ENCODE results near the gene DISP3.

Gene DISP3

DNA sequence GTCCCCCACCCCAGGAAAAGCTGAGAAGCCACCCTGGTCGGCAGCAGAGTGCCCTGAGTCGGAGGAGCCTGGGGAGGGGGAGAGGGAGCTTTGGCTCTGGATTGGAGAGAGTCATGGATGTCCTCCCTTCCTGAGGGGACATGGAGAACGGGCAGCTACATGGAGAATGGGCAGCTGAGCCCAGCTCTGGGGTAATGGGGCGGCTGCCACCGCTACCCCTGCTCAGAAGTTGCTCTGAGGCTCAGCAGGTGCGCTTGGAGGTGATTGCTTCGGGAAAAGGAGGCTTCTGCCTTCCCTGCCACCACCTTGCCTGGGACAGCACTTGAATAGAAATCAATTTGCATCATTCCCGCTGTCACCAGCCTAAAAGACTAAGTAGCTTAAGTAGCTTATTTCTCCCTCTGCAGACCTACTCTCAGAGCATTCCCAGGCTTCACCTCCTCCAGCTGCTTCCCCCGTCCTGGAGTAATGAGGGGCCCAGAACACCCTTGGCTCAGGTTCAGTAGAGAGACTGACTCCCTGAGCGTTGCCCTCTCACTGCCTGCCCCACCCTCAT is 8.3 kb downstream of the DISP3 start:
- DNase-seq (ENCODE audit: low read depth in 2 of 2): no peak

DNA sequence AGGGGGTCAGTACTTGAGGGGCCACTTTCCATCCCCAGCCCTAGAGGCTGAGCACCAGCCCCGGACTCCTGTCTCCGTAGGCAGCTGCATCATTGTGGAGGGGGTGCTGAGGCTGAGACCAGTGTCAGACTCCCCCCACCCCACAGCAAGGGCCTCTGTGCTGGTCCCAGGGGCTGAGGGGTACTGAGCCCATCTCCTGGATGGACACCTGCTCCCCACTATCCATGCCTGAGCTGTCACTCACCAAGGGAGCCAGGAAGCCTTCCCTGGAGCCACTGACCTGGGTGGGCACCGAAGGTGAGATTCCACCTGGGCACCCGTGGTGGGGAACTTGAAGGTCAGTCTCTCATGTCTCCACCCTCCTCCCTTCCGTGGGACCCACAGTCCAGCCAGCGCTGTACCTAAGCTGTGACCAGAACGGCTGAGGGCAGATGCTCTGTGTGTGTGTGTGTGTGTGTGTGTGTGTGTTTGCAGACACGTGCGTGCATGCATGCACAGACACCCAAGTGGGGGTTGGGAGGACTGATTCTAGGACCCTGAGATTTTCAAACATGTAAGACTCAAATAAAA is 9.3 kb downstream of the DISP3 start:
- no peak for DNase-seq (ENCODE audit: low read depth in 2 of 2)

DNA sequence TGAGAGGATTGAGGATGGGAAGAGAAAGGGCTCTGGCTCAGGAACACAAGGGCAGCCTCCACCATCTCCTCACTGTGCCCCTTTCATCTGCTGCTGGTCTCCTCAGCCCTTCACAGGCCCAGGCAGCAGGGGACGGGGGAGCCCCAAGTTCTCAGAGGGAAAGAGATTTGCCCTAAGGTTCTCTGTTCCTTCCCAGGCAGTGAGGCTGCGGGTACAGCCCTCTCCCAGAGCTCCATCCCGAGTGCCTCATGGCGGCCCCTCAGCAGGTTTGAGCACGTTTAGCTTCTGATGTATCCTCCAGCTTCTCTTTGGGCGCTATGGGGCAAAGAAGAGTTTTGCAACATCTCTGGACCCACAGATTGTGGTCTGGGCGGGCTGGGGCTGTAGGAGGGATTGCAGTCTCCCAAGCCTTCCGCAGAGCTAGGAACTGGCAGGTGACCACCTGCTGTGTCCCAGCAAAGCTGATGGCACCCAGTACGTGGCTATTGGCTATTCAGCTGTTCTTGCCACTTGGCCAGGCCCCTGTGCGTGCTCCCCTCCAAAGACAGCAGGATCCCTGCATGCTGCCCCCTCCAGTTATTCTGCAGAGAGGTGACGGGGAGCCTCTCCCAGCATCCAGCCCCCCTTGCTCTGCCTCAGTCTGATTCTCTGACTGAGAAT is 10.1 kb downstream of the DISP3 start:
- DNase-seq (ENCODE audit: low read depth in 2 of 2): no peak

DNA sequence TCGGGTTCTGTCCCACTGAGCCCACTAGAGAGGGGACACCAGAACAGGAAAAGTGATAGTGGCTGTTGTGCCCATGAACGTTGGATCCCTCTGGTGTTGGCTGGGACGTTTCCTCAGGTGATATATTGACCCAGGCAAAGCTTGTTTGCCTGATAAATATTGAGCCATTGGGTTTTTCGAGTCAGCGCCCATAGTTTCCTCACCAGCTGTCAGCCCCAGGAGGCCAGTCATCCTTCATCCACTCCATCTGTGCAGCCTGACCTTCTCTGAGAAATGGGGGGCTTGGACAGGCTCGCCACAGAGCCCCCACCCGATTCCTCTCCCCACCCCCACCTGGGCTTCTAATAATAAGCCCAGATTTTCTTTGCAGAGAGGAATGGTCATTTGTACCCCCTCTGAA is 13.3 kb downstream of the DISP3 start:
- no peak for DNase-seq (ENCODE audit: low read depth in 2 of 2)

DNA sequence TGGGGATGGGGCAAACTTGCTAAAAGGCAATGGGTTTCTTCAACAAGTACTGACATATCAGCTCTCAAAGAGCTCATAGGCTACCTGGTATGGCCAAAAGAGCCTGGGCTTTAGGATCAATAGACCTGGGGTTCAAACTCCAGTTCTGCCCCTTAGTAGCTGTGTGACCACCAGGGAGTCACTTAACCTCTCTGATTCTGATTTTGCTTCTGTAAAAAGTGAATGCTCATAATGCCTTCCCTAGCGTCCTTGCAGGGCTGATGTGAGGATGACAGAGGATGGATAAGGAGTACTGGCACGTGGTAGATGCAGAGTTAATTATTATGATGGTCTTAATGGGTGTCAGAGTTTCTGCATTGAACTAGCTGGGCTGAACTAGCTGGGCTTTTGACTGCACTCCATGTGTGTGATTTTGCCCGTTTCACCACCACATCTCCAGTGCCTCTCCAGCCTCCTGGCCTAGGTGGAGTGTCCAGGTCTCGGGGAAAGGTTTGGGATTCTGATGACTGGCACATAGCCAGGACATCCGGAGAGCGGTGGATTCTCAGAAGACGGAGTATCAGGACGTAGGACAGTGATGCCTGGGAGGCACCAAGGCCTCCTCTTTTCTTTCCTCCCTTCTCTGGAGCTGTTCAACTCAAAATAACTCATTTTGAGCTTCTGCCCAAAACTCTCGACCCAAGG is 15.2 kb downstream of the DISP3 start:
- no peak for DNase-seq (ENCODE audit: low read depth in 2 of 2)

DNA sequence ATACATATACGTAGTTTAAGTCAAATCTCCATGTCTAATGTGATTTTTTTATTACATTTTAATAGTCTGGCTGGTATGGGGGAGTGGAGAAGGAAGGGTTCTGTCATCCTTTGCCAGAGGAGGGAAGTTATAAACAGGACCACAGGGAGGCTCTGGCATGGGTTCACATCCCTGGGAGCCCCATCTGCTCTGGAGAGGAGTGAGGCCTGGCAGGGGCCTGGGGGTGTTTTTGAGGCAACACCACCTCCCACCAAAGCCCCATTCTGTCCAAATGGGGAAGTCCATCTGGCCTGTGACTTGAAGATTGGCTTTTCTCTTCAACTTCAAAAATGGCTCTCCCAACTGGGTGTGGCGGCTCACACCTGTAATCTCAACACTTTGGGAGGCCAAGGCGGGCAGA is 15.8 kb downstream of the DISP3 start:
- DNase-seq (ENCODE audit: low read depth in 2 of 2): no peak

DNA sequence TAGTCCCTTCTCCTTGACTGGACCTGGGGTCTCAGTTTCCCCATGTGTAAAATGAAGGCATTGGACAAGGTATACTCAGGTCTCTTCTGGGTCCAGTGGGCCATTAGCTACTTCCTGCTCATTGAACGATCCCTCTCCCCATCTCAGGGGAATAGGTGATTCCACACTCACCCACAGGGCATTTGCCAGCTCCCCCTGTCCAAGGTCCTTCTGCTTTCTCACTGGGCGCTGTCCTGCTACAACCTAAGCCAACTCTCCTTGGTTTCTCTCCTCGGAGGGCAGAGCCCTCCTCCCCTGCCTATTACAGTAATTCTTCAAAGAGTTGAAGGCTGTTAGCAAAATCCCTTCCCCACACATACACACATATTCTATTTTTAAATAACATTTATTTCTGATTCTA is 16.6 kb downstream of the DISP3 start:
- DNase-seq (ENCODE audit: low read depth in 2 of 2): no peak

DNA sequence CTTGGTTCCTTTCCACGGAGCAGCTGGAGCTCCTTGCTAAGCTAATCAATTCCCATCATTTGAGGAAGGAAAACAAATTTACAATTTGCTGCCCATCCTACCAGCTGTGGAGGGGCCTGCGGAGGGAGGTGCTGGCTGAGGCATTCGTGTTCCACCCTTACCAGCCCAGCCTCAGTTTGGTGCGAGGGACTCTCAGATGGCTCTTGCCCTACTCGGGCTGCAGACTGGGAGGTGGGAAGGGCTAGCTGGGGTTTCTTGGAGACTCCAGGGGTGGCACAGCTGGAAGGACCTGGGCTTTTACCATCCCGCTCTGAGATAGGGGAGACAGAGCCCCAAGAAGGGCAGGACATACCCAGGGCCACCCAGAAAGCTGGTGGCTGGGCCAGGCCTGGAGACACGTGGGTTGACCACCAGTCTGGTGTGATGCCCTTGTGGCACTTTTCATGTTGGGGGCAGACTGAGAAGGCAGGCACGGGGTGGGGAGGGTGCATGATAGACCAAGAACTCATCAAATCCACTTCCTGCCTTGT is 17.7 kb downstream of the DISP3 start:
- no peak for DNase-seq (ENCODE audit: low read depth in 2 of 2)

DNA sequence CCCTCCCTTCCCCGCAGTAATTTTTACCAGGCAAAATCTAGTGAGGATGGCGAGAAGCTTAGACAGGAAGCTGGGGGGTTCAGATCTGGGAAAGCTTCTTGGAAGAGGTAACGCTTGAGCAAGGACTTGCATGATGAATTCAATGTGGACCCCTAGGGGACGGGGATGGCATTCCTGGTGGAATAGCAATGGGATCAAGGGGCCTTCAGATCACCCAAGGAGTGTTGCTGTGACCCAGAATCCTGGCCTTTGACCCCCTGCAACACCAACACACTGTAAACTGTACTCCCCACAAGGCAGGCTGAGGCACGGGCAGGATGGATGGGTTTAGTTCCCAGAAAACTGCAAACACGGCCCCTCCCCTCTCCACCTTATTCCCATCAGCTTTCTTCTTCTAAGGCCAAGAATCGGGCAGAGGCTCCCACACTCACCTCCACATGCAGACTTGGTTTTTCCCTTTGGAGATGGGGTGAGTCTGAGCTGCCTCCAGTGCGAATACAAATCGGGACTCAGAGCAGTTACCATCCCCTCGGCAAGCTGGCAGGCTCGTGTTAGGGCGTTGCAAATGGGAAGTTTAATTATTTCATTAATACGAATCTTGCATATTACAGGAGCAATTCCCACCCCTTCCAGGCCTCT is 20.1 kb downstream of the DISP3 start:
- DNase-seq (ENCODE audit: low read depth in 2 of 2): no peak

DNA sequence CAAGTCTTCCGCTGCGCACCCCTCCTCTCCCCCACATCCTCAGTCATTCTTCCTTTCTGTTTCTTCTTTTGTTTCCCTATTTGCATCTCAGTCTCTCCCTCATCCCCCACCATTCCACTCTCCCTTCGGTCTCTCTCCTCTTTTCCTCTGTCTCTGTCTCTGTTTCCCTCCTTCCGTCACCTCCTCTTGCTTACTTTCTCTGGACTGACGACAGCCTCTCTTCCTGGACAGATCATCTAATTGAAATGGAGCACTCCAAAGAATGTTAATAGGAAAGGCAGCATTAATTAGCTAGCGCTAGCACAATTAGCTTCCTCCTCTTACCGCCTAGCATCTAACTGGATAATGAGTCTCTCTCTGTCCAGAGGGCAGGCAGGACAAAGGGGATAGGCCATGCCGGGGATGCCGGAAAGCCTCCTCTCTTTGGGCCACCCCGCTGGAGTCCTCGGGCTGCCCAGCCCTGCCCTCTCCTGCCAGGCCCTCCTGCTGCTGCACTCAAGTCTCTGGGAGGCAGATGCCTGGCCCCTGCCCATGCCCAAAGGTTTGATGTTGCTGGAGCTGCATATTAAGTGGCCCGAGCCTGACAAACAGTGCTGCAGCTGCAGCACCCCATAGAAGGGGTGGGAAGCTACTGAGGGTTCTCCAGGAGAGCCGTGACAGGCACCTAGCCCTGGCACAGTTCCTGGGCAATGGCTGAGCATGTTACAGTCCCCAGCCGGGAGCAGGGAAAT is 20.8 kb downstream of the DISP3 start:
- DNase-seq (ENCODE audit: low read depth in 2 of 2): no peak

DNA sequence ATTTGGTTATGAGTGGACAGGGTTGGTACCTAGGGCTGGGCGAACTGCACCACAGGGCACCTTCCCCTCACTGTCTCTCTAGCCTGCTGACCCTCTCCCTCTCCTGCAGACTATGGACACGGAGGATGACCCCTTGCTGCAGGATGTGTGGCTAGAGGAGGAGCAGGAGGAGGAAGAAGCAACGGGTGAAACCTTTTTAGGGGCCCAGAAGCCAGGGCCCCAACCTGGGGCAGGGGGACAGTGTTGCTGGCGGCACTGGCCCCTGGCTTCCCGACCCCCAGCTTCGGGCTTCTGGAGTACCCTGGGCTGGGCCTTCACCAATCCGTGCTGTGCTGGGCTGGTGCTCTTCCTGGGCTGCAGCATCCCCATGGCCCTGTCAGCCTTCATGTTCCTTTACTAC is 21.9 kb downstream of the DISP3 start:
- DNase-seq (ENCODE audit: low read depth in 2 of 2): no peak

DNA sequence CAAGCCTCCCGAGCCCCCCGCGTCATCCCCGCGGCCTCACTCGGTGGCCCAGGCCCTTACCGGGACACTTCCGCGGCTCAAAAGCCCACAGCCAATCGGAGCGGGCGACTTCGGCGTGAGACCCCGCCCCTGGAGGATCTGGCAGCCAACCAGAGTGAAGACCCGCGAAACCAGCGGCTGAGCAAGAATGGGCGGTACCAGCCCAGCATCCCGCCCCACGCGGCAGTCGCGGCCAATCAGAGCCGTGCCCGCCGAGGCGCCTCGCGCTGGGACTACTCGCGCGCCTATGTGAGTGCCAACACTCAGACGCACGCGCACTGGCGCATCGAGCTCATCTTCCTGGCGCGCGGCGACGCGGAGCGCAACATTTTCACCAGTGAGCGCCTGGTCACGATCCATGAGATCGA is 22.5 kb downstream of the DISP3 start:
- DNase-seq (ENCODE audit: low read depth in 2 of 2): no peak

DNA sequence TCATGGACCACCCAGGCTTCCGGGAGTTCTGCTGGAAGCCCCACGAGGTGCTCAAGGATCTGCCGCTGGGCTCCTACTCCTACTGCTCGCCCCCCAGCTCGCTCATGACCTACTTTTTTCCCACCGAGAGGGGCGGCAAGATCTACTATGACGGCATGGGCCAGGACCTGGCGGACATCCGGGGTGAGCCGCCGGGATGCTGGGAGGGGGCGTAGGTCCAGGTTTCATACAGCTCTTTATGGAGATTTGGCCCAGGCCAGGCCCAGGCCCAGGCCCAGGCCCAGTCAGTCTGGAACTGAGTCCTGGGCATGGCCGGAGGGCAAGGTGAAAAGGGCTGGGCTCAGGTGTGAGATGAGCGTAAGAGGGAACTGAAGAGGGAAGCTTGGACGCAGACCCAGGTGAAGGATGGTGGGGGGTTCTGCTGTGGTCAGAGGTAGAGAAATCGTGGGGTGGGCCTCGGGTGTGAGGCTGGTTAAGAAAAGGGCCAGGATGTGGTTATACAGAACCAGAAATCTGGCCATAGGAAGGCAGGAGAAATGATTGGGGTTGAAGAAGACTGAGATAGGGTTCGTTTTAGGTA is 23.0 kb downstream of the DISP3 start:
- DNase-seq (ENCODE audit: low read depth in 2 of 2): no peak

DNA sequence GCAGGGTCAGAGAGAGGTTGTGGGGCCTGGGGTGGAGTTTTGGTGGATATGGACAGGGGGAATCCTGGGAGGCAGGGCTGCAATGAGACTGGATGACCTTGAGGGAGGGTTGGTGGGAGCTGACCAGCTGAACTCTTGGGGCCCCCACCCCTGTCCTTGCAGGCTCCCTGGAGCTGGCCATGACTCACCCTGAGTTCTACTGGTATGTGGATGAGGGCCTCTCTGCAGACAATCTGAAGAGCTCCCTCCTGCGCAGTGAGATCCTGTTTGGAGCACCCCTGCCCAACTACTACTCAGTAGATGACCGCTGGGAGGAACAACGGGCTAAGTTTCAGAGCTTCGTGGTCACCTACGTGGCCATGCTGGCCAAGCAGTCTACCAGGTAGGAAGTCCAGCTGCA is 23.6 kb downstream of the DISP3 start:
- no peak for DNase-seq (ENCODE audit: low read depth in 2 of 2)

DNA sequence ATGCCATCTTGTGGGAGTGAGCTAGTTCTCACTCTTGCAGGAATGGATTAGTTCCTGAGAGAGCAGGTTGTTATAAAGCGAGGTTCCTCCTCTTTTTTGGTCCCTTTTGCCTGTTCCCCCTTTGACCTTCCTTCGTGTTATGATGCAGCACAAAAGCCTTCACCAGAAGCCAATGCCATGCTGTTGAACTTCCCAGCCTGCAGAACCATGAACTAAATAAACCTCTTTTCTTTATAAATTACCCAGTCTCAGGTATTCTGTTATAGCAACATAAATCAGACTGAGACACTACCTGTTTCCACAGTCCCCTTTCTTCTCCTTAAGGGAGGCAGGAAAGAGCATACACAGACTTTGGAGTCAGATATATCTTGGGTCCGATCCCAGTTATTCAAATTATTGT is 25.6 kb downstream of the DISP3 start:
- no peak for DNase-seq (ENCODE audit: low read depth in 2 of 2)

DNA sequence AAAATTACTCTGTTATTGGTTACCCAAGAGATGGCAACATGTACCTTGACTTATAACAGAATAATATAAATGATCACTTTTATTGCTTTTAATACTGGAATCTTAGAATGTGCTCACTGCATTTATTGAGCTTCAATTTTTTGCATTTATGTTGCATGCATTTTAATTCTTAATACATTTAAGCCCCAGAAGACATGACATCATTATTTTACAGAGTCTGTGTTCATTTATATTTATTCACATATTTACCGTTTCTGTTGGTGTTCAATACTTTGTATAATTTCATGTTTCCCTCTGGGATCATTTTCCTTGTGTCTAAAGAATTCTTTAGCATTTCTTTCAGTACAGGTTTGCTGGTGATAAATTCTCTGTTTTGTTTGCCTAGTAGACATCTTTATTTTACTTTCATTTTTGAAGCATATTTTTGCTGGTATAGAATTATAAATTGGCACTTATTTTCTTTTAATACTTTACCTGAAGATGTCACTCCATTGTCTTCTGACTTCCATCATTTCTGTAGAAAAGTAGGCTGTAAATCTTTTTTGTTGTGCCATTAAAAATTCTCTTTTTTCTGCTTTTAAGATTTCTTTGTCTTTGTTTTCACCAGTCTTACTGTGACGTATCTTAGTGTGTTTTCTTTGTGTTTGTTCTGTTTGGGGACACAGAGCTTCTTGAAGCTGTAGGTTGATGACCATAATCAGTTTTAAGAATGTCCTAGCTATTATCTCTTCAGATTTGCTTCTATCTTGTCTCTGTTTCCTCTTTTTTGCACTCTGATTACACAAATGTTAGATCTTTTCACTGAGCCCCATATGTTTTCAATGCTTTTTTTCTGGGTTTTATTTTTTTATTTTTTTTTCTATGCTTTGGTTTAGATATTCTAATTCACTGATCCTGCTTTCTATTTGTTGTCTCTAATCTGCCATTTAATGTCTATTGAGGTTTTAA is 26.9 kb downstream of the DISP3 start:
- DNase-seq (ENCODE audit: low read depth in 2 of 2): no peak

DNA sequence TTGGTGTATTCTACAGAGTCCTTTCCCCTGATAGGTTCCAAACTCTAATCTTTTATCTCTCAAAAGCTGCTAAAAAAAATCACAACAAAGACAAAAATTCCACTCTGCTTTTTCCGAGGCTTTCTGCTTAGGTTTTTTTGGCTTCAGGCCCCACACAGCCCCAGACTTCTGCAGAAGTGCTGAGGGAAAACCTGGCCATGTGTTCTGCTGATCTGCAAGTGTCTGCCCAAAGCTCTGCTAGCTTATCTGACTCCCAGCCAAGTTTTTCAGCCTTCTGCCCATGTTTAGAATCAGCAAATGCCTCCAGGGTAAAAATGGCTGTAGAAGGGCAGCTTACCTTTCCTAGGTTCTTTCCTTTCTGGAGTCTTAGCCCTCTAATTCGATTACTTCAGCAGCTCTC is 28.4 kb downstream of the DISP3 start:
- DNase-seq (ENCODE audit: low read depth in 2 of 2): no peak

DNA sequence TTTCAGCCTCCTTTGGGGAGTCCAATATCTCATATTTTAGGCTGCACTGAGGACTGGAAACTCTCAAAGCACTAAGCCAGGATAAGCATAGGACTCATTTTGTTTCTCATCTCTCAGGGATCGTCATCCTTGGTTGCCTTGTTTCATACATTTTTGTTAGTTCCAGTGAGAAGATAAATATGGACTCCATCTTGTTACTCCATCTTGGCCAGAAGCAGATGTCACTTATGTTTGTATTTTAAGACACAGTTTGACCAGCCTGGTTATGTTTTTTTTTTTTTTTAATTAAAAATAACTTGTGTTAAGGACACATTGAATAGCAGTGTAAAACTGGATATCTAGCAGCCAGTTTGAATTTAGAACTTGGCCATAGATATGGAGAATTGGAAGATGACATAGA is 34.7 kb downstream of the DISP3 start:
- no peak for DNase-seq (ENCODE audit: low read depth in 2 of 2)

DNA sequence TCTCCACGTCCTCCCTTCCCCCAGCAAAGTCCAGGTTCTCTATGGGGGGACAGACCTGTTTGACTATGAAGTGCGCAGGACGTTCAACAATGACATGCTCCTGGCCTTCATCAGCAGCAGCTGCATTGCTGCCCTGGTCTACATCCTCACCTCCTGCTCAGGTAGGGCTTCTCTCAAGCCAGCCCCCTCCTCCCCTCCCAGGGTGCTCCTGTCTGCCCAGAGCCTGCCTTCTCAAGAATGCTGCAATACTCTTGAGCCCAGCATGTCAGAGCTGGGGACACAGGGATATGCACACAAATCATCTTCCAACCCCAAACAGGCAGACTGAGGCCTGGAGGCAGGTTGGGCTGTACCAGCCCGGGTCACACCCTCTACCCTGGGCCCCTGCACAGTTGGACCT is 35.4 kb downstream of the DISP3 start:
- no peak for DNase-seq (ENCODE audit: low read depth in 2 of 2)

Measured in stimulated activated CD4-positive, alpha-beta T cell treated with anti-CD3 and anti-CD28 coated beads, Interleukin-4, amount 100 ng/mL, for 48 hours (primary cell).